Posterior cingulate gyrus (tissue), 11 donors: ENCODE data around the gene ORC1.
"Not testable (repeated sequence)": the region's sequence is repeated elsewhere in the genome, so short reads cannot be mapped to it uniquely, and the experiment has no call there.

Source experiments
- DNase-seq, 10 donors: peaks; one replicate each; pipeline versions ENCODE4 v3.0.0 to v3.0.0-alpha.2; 2020 to 2021; ENCODE audit warnings: mixed read lengths in 3 of 10
- intact Hi-C: fragments of 100-400 bp; cut with DNase I; formaldehyde crosslinking; loops from one replicate; pipeline ENCODE4 v1.15.1; 2023

The ORC1 gene

DNA sequence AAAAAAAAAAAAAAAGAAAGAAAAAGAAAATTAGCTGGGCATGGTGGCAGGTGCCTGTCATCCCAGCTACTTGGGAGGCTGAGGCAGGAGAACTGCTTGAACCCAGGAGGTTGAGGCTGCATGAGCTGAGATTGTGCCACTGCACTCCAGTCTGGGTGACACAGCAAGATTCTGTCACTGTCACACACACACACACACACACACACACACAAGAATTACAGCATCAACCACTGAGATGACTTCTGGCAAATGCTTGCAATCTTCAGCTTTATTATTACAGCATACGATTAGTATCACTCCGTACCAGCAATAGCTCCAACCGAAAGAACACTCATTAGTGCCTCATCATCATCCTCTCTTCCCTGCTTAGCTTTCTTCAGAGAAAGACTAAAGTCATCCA, 4.6 kb downstream of the ORC1 start:
- no peak for DNase-seq
- intact Hi-C loops: loop anchor here (10.0 kb wide), 1 partner anchor 155 kb away; the partner anchor contains the start of gene TUT4

DNA sequence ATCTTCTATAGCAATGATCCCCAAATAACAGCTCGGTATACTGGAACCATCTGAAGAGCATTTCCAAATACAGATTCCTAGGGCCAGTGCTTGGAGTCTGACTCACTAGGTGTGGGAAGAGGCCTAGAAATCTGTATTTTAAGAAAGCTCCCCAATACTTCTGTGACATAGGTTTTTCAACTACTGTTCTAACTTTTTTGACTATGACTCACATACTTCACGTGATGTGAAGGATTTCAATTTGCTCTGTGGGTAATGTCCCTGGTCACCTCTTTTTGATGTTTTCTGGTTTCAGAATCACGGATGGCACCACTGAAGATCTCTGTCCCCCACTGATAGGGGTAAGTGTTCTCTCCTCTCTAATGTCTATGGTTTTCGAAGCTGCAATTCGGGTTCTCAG, 11.0 kb downstream of the ORC1 start:
- no peak for DNase-seq
- intact Hi-C loops: no loop called here

DNA sequence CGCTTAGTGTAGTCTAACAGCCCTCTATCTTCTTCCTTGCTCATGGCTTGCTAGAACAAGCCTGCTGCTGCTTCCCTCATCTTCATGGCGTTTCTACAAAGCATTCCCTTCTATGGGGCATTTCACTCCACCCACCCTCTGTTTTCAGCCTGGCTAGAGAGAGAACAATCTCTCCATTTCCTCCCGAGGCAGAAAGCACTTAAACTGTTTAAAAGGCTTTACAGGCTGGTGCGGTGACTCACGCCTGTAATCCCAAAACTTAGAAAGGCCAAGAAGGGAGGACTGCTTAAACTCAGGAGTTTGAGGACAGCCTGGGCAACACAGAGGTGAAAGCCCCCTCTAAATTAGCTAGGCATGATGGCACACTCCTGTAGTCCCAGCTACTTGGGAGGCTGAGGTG, 17.8 kb downstream of the ORC1 start:
- intact Hi-C loops: no loop called here
- DNase-seq: no peak

DNA sequence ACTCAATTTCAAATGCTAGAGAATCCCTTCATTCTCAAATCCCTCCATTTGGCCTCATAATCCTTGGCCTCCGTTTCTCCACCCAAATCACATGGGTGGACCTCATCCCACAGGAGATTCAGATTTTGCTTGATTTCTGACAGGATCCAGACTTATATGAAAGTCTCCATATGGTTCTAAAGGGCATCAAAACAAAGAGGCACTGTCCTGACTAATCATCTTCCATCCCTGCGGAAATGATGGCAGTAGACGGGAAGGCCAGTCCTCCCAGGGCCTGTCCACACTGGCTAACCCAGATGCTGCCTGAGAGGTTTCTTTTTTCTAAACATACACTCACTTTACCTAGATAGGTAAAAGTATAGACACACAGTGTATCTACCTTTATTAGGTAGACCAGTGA, 18.8 kb downstream of the ORC1 start:
- intact Hi-C loops: no loop called here
- no peak for DNase-seq

DNA sequence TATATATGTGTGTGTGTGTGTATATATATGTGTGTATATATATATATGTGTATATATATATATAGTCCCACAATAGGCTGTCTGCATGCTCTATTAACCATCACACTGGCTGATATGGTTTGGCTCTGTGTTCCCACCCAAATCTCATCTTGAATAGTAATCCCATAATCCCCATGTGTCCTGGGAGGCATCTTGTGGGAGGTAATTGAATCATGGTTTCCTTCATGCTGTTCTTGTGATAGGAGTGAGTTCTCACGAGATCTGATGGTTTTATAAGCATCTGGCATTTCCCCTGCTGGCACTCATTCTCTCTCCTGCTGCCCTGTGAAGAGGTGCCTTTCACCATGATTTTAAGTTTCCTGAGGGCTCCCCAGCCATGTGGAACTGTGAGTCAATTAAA, 34.4 kb downstream of the ORC1 start:
- DNase-seq: not testable (repeated sequence)
- intact Hi-C loops: loop anchor here (5.0 to 10.0 kb wide), 2 partner anchors 228 to 325 kb away; partner anchors contain the start of genes COA7 and ZFYVE9

DNA sequence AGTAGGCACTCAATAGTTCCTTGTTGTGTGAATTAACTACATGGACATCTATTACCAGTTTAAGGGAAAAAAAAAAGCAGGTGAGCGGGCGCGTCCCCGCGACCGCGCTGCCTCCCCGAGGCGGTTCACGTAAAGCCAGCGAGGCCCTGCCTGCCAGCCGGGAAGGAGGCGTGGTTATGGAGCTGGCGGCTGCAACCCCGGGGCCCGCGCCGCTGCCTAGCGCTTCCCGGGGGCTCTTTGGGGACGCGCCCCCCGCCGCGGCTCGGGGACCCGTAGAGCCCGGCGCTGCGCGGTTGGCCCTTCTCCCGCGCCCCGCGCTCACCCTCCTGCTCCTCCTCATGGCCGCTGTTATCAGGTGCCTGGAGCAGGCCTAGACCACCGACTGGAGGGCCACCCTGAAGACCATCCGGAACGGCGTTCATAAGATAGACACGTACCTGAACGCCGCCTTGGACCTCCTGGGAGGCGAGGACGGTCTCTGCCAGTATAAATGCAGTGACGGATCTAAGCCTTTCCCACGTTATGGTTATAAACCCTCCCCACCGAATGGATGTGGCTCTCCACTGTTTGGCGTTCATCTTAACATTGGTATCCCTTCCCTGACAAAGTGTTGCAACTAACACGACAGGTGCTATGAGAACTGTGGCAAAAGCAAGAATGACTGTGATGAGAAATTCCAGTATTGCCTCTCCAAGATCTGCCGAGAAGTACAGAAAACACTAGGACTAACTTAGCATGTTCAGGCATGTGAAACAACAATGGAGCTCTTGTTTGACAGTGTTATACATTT, 35.6 kb downstream of the ORC1 start:
- peak in 8 of 10 donors; percentile 43 to 93 (median 60) for DNase-seq
- intact Hi-C loops: loop anchor here (5.0 to 10.0 kb wide), 2 partner anchors 226 to 326 kb away; partner anchors contain the start of genes COA7 and ZFYVE9

DNA sequence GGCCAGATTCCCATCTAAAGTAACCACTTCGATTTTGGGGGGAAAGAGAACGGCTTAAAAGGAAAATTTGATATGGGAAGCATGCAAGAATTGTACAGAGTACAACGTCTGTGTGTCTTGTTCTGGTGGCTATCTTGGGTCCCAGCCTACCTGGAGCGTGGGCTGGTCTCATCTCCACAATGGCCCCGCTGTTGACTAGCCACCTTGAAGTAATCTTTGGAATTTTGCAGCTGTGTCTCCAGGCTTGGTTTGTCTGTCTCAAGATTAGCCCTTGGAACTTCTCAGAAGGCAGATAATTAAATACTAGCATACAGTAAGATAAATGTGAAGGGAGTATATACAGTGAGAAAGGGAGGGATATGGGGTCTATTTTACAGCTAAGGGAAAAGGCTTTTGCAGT, 37.0 kb downstream of the ORC1 start:
- intact Hi-C loops: loop anchor here (5.0 to 10.0 kb wide), 2 partner anchors 225 to 328 kb away; partner anchors contain the start of genes COA7 and ZFYVE9
- no peak for DNase-seq

DNA sequence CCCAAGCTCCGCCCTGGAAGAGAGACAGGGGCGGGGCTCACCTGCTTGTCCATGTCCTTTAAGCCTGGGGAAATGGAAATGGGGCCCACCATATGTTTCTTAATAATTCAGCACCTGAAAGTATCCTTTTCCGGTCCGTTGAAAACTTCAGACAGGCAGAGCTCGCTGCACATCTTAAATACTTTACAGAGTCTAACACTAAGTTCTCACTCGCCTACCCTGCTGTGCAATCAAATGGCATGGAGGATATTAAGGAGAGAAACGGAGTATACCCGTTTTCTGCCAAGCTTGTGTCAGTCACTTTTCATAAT, 37.8 kb downstream of the ORC1 start:
- intact Hi-C loops: loop anchor here (1.0 to 10.0 kb wide), 3 partner anchors 38 to 328 kb away; partner anchors contain the start of genes COA7, ORC1, PRPF38A and ZFYVE9
- DNase-seq: no peak

DNA sequence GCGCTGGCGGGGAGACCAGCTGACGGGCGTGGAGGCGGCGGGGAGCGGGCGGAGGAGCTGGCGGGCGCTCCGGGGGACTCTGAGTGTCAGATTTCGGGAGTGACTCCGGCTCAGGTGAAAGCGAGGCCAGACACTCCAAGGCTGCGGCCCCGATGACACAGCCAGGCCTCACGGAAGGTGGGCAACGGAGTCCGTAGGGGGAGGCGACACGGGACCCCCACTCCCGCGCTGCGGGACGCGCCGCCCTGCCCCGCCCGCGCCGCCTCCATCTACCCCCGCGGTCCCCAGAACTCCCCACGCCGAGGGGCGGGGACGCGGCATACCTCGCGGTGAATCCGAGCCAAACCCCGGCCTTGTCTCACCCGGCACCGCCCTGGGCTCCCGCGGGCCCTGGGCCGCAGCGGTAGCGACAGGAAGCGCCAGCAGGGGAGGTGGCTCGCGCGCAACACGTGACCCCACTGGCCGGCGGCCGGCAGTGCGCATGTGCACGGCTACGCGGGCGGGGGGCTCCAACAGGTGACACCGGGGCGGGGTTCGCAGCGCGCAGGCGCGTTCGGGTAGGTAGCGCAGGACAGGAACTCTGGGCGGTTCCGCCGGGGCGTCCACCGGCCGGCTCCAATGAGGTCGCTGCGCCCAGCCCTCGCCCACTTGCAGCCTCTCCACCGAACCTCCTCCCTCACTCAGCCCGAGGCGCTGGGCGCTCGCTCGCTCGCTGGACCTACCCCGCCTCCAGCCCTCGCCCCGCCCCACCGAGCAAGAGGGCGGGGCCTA, 38.3 kb downstream of the ORC1 start, which contains the start of gene CC2D1B:
Gene CC2D1B, minus strand, starts transcription at position 460 of the 771 bp plus-strand sequence. CDS start 1,585 bp downstream, outside the sequence.
- intact Hi-C loops: loop anchor here (1.0 to 10.0 kb wide), 3 partner anchors 38 to 329 kb away; partner anchors contain the start of genes COA7, ORC1, PRPF38A and ZFYVE9
- peak; percentile 89 to 99 (median 94) for DNase-seq

DNA sequence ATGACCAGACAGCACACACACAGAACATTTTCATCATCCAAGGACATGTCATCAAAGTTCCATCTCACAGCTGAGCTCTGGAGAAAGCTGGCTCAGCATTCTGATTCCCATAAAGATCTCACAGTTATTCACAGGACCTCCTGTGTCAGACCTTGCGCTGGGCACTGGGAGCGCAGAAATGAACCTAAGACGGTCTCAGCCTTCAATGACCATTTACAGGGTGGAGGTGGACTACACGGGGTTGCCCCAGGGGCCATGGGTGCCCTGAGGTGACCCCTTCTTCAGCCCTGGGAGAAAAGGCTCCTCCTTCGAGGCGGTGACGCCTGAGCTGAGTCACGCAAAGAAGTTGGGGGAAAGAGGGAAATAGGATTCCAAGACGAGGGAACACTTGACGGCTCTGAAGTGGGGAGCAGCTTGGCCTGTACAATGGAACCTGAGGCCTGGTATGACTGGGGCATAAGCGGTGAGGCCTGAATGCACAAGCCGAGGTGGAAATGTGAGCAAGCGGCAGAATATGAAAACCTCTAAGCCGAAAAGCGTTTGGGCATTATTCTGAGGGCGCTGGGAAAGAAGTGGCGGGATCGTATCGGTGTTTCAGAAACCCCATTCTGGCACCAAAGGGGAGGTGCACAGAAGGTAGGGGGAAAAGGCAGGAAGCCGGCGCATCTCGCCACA, 39.0 kb downstream of the ORC1 start:
- intact Hi-C loops: loop anchor here (5.0 to 10.0 kb wide), 2 partner anchors 223 to 330 kb away; partner anchors contain the start of genes COA7 and ZFYVE9
- DNase-seq: peak in 5 of 10 donors; percentile 19 to 90 (median 51)

DNA sequence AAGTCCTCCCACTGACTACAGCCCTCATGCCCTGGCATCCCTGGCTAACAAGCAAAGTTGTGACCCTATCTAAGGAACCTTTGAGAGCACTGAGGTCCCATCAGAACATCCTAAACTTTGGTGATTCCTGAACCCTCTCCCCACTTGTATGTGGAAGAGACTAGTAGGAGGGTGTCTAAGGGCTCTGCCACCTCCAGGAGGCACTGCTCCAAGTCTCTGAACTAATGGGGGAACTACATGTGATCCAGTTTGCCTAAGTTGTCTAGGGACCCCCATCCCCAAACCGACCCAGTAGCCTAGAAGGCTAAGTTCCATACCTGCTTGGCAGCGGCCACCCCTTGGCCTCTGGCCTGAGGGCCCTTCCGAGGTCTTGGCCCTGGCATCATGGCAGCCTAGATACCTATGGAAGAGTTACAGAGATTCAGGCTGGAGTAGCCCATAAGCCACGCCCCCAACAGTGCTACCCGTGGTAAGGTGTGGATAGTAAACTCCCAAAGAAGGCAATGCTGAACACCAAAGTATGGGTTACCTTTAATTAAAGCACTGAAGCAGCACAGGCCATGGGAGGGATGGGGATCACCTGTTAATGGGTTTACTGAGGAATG, 39.9 kb downstream of the ORC1 start:
- DNase-seq: no peak

DNA sequence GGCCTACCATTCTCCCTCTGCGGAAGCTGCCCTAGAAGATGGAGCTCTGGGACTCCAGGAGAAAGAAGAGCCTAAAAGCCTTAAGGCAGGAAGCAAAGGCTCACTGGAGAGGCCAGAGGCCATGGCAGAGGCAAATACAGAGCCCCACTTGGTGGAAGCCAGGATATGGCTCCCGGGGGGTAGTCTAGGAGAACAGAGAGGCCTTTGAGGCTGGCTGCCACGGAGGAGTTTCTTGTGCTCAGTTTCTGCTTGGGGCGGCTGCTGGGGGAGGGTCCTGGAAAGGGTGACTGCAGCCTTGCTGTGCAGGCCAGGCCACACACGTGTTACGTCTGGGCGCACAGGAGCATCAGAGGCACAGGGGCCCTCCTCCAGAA, 43.6 kb downstream of the ORC1 start:
- DNase-seq: no peak
- intact Hi-C loops: loop anchor here (10.0 kb wide), 1 partner anchor 334 kb away; the partner anchor contains the start of gene COA7

More for the DNA sequence above, 39.9 kb downstream of the ORC1 start:
- intact Hi-C loops: loop anchor here (10.0 kb wide), 1 partner anchor 330 kb away; the partner anchor contains the start of gene COA7

DNA sequence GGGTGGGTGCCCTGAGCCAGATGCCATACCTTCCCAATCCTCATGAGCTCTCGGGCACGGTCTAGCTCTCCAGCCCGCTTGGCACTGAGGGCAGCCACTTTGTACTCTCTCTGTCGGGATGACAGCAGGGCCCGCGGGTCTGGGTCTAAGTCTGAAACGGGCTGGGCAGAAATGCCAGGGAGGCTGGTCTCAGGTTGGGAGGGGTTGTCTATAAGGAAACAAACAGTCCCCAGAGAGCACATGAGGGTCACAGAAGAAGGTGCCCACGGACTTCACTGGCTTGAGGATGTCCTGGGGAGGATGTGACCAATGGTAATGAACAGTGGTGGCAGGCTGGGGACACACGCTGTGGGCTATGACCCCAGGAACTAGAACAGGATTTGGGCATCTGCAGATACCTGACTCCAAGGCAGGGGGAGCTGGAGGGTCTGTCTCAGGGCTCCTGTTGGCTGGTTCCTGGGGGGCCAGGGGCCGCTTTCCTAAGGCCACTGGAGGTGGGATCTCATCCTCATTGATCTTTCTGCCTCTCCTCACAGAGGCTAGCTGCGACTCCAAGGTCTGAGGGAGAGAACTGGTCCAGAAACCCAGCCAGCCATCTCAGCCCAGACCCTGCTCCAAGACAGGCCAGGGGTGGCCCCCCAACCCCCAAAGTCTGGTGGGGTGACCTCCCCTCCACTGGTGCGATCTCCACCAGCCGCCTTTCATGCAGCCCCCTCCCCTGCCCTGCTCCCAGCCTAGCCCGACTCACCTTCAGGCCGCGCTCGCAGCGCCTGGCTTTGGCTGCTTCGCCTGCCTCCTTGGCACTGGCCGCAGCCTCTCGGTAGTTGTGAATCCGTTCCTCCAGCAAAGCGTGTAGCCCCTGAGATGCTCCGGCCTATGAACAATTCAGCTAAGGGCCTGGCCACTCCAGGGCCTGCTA, 44.3 kb downstream of the ORC1 start:
- peak in 1 of 10 donors; percentile 71 for DNase-seq
- intact Hi-C loops: loop anchor here (10.0 kb wide), 1 partner anchor 335 kb away; the partner anchor contains the start of gene COA7

DNA sequence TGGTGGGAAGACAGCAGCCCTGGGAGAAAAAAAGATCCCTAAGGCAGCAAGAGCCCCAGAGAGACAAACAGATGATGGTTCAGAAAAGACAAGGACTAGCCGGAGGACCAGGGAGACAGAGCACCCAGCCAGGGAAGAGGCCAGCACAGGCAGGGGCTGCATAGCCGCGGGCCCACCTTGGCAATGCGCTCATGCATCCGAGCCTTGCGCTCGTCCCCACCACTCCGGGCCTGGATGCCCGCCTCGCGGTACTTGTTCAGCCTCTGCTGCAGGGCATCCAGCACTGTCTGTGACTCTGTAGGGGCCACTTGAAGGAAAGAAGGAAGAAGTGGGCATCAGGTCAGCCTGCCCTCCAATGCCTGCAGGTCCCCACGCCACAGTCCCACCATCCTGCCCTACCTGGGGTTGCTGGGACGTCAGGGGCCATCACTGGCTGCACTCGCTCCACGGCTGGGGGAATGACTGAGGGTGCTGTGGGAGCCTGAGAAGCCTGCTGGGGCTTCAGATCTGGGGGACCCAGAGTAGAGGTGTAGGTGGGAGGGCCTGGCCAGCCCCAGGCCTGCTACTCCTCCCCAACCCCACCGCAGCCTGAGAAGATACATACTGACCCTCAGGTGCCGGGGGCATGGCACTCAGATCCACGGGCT, 45.2 kb downstream of the ORC1 start:
- intact Hi-C loops: no loop called here
- DNase-seq: peak in 1 of 10 donors; percentile 73

DNA sequence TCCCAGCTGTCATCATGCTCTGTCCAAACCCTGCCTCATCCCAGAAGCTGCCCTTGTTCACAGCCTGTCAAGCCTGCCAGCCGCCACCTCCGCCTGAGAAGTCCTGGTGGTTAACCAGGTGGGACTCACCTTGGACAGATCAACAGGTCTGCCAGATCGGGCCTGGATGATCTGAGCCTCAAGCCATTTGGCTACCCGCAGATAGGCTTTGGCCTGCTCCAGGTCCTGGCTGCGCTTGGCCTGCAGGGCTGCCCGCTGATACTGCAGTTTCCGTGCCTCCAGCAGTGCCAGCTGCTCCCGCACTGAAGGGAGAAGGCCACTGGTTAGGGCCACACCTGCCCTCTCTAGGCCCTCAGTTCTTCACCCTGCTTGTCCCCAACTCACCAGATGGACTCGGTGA, 46.8 kb downstream of the ORC1 start:
- DNase-seq: peak in 1 of 10 donors; percentile 67
- intact Hi-C loops: no loop called here

DNA sequence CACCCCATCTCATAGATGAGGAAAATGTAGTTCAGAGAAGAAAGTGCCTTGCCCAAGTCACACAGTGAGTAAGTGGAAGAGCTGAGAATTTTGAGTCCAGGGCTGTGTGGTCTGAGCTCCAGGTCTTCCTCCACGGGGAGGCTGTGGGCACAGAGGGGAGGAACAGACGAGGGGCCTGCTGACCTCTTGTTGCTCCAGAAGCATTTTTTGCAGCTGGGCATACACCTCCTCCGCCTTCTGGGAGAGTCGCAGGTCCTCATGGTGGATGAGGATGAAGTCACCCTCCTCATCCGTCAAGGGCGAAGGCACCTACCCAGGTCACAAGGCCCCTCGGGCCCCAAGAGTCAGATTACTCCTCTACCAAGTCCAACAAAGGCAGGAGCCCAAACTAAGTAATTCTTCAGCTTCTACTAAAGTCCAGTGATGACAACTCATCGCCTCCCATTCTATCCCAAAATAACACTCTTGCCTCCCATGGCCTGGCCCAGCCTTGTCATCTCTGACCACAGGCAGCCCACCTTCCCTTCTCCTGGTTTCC, 47.3 kb downstream of the ORC1 start:
- peak in 1 of 10 donors; percentile 55 for DNase-seq
- intact Hi-C loops: no loop called here

DNA sequence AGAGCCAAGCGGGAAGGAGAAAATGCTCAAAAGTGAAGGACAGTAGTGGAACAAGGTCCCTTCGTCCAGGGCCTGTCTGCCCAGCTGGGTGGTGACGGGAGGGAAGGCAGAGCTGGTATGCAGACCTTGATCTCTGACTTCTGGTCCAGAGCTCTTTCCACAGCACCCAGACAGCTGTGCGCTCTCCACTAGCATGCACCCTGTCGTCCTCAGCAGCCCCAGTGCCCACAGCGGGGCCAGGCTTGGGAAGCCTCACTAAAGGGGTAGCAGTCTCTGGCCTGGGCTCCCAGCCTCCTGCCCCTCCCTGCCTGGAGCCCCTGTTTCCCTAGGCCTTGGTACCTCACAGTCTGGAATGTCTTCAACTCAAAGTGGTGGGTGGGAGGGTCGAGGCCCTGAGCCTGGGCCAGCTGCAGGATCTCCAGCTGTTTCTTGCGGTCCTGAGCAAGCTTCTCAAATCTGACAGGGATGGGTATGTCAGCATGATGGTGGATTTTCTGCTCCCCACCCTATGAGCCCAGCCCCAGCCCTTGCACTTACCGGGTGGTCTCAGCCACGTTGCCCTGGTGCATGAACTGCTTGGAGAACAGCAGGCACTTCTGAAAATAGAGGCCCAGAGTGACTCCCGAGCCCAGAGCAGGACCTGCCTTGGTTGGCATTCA, 48.2 kb downstream of the ORC1 start:
- DNase-seq: peak in 1 of 10 donors; percentile 74
- intact Hi-C loops: no loop called here
